Adrenal gland (tissue), 12 donors: Measurements from ENCODE around the gene GK. TPM values are rescaled to one million over a fixed set of nuclear protein-coding genes. Genes with fewer than 3 reads are reported as not detected.
A peak's percentile ranks its signal among the peaks of the same experiment; 100 is the strongest.

Experiments used
- DNase-seq, 7 donors: peaks; one replicate each; pipeline ENCODE4 v3.0.0-alpha.2; 2019 to 2020
- H3K27ac ChIP-seq, 5 donors: fragments of 200-600 bp; sonication (generic) in 4 of 5; 1 replicate in 3 of 5; 2 replicates in 2 of 5; pipeline versions ENCODE4 v1.5.1 to v1.8.0; 2016 to 2020; ENCODE audit warnings: mild to moderate bottlenecking in 1 of 5
- H3K27me3 ChIP-seq: fragments of 200-600 bp; 2 replicates; pipeline ENCODE4 v1.8.0; 2021
- H3K36me3 ChIP-seq, 2 donors: fragments of 200-600 bp; replicated peaks in 1 of 2; 1 replicate in 1 of 2; 2 replicates in 1 of 2; pipeline versions ENCODE4 v1.5.1 to v1.8.0; 2018 to 2022
- H3K4me1 ChIP-seq, 2 donors: fragments of 200-600 bp; replicated peaks in 1 of 2; 1 replicate in 1 of 2; 2 replicates in 1 of 2; pipeline versions ENCODE4 v1.5.1 to v1.8.0; 2018 to 2021
- H3K4me3 ChIP-seq, 4 donors: fragments of 200-600 bp; sonication (generic) in 3 of 4; one replicate each; pipeline ENCODE4 v1.5.1; 2016 to 2018
- H3K9me3 ChIP-seq, 3 donors: fragments of 200-600 bp; sonication (generic) in 1 of 3; replicated peaks in 1 of 3; 1 replicate in 2 of 3; 2 replicates in 1 of 3; pipeline versions ENCODE4 v1.5.1 to v1.8.0; 2016 to 2021
- POLR2A ChIP-seq, 2 donors: fragments of 450-650 bp; IDR thresholded peaks; one replicate each; pipeline ENCODE4 v1.6.1; 2017; ENCODE audit warnings: antibody characterized with exemption in 2 of 2, mild to moderate bottlenecking in 2 of 2, moderate library complexity in 1 of 2
- WGBS, 4 donors: extraction: QIAGEN DNeasy Blood & Tissue Kit in 2 of 4; methylation state at CpG; one replicate each; pipeline versions ENCODE4 v1.1.5 to v1.1.7; 2013 to 2017; 5-methylcytosine and 5-hydroxymethylcytosine counted together
- intact Hi-C, 2 donors: fragments of 100-400 bp; cut with DNase I; formaldehyde crosslinking; loops; one replicate each; pipeline versions ENCODE4 v1.14.1 to v1.15.0; 2022 to 2023
- polyA plus RNA-seq, 3 donors: library from polyadenylated mRNA; stranded (reverse); fragments of 200-250 nt in 2 of 3; fragments of 350-450 nt in 1 of 3; fragmentation: Illumina TruSeq in 1 of 3; extraction: RNeasy Lipid Tissue Mini Kit (QIAGEN cat#74804) in 1 of 3; gene quantifications; one replicate each; pipeline ENCODE4 v1.2.3, GENCODE V29; 2013 to 2014
- total RNA-seq, 9 donors: library from RNA; depleted of rRNA in 4 of 9; stranded (reverse); fragments of >200 nt in 4 of 9; fragments of 120-200 nt in 1 of 9; fragmentation: NEBNext Ultra II Directional in 1 of 9; extraction: Animal tissue kit (Norgen Biotek cat#: 25700) in 1 of 9; gene quantifications; one replicate each; pipeline versions ENCODE4 v1.1.0 to v1.2.4, GENCODE V29; 2013 to 2023
- TF ChIP-seq, protein P1 (sequence below), 6 experiments: fragments of 450-650 bp in 4 of 6; fragments of 200-600 bp in 2 of 6; sonication (generic) in 1 of 6; IDR thresholded peaks; 1 replicate in 5 of 6; 2 replicates in 1 of 6; pipeline versions ENCODE4 v1.5.1 to v1.8.0; 2016 to 2021; ENCODE audit warnings: antibody characterized with exemption in 6 of 6, mild to moderate bottlenecking in 2 of 6, moderate library complexity in 1 of 6
- donor health status: healthy with polysubstance abuse.
- donor health status: Bipolar disorder and iron deficiency.
- donor health status: DM: yes; HTN: yes; CAD: no.
- donor health status: DM: no; HTN: no; CAD: no.
- donor health status: DM: no; HTN: no; CAD: no.
- donor health status: DM: yes; HTN: yes; CAD: no.

GK gene
- total and polyA plus RNA-seq, 12 donors: 6.1 to 169 (median 10.1) TPM

DNA sequence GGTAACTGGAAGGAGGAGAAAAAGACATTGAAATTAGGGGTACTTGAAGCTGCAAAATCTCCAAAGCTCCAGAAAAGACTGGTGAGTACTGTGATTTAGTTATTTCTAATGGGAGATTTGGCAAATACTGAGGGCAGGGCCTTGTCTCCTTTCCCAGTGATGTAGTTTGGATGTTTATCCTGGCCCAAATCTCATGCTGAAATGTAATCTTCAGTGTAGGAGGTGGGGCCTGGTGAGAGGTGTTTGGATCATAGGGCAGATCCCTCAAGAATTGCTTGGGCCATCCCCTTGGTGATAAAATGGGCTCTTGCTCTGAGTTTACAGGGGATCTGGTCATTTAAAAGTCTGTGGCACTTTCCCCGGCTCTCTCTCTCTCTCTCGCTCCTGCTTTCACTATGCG lies 33.1 kb upstream of the GK start:
- H3K27ac ChIP-seq: no peak overlapping the region
- intact Hi-C loops: no loop called here
- DNase-seq: no peak
- no peaks in the 10 kb centered on the region for H3K36me3 ChIP-seq
- no peak overlapping the region for H3K4me3 ChIP-seq
- H3K27me3 ChIP-seq: peaks cover 5% of the 10 kb centered on the region
- H3K4me1 ChIP-seq: no peaks in the 10 kb centered on the region
- 82 to 95% (median 92%) methylated on average over 3 of the region's 3 CpGs for WGBS, 4 donors
- peaks cover 0 to 6% (median 0%) of the 10 kb centered on the region in 3 donors for H3K9me3 ChIP-seq
- TF ChIP-seq, protein P1, sequence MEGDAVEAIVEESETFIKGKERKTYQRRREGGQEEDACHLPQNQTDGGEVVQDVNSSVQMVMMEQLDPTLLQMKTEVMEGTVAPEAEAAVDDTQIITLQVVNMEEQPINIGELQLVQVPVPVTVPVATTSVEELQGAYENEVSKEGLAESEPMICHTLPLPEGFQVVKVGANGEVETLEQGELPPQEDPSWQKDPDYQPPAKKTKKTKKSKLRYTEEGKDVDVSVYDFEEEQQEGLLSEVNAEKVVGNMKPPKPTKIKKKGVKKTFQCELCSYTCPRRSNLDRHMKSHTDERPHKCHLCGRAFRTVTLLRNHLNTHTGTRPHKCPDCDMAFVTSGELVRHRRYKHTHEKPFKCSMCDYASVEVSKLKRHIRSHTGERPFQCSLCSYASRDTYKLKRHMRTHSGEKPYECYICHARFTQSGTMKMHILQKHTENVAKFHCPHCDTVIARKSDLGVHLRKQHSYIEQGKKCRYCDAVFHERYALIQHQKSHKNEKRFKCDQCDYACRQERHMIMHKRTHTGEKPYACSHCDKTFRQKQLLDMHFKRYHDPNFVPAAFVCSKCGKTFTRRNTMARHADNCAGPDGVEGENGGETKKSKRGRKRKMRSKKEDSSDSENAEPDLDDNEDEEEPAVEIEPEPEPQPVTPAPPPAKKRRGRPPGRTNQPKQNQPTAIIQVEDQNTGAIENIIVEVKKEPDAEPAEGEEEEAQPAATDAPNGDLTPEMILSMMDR (IDR thresholded peaks at IDR 0.05): no peak
- TF ChIP-seq POLR2A (IDR thresholded peaks at IDR 0.05): no peak

- intact Hi-C loops: no loop called here
- H3K27ac ChIP-seq: no peak overlapping the region
- TF ChIP-seq POLR2A (IDR thresholded peaks at IDR 0.05): no peak
- TF ChIP-seq, protein P1 (IDR thresholded peaks at IDR 0.05): no peak
- H3K9me3 ChIP-seq: peaks cover 0 to 6% (median 0%) of the 10 kb centered on the region in 3 donors
- no peaks in the 10 kb centered on the region for H3K4me1 ChIP-seq
- H3K27me3 ChIP-seq: peaks cover 5% of the 10 kb centered on the region
- 14 to 33% (median 25%) methylated on average over 2 of the region's 2 CpGs for WGBS, 4 donors
- H3K4me3 ChIP-seq: no peak overlapping the region
- DNase-seq: peak; percentile 29 to 54 (median 44)
- no peaks in the 10 kb centered on the region for H3K36me3 ChIP-seq
These were observed 32.1 kb upstream of the GK start for GRCh38 chrX:30620980-30621618.

DNA sequence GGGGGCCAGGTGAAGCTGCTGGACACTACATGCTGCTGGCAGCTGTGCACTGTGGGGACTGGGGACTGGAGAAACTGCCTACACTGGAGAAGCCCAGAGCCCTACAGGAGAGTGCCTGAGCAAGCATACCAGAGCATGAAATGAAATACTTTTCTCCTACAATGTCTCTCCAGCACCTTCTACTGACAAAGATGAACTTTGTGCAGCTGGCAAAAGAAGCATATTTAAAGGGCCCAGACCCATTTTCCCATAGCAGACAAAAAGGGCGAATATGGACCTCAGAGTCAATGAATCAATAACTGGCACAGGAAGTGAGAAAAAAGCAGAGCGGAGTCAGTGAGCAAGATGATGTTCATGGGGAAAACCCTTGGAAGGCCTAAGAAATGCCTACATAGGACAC lies 30.9 kb upstream of the GK start:
- no peak for DNase-seq
- Histone ChIP-seq H3K4me3 (no peak overlapping the region), H3K27me3 (peaks cover 5% of the 10 kb centered on the region), H3K9me3 (peaks cover 0 to 6% (median 0%) of the 10 kb centered on the region in 3 donors), H3K4me1 (no peaks in the 10 kb centered on the region), H3K27ac (no peak overlapping the region), H3K36me3 (no peaks in the 10 kb centered on the region)
- TF ChIP-seq POLR2A (IDR thresholded peaks at IDR 0.05): no peak
- TF ChIP-seq, protein P1 (IDR thresholded peaks at IDR 0.05): no peak
- WGBS, 4 donors: 71 to 92% (median 88%) methylated on average over 2 of the region's 2 CpGs
- intact Hi-C loops: no loop called here

GRCh38 chrX:30626402-30626801 lies 26.8 kb upstream of the GK start:
- Histone ChIP-seq H3K4me1 (no peaks in the 10 kb centered on the region), H3K27ac (no peak overlapping the region), H3K36me3 (no peaks in the 10 kb centered on the region), H3K4me3 (no peak overlapping the region), H3K9me3 (peaks cover 0 to 6% (median 0%) of the 10 kb centered on the region in 3 donors), H3K27me3 (peaks cover 5% of the 10 kb centered on the region)
- TF ChIP-seq, protein P1 (IDR thresholded peaks at IDR 0.05): no peak
- no peak for TF ChIP-seq POLR2A (IDR thresholded peaks at IDR 0.05)
- 57 to 85% (median 76%) methylated on average over 2 of the region's 2 CpGs for WGBS, 4 donors
- intact Hi-C loops: no loop called here
- no peak for DNase-seq
